Naive B cell (primary cell): Measurements from ENCODE around the gene KATNIP. TPM values are rescaled to one million over a fixed set of nuclear protein-coding genes. Genes with fewer than 3 reads are reported as not detected.
"Not testable (repeated sequence)": the region's sequence is repeated elsewhere in the genome, so short reads cannot be mapped to it uniquely, and the experiment has no call there.

ENCODE experiments used
- ATAC-seq, 2 donors: fragments of 150-1000 bp; cut with Tn5 transposase; 2 replicates each; pipeline ENCODE4 v1.10.0; 2021; ENCODE audit warnings: low read depth in 2 of 2, mild to moderate bottlenecking in 2 of 2, moderate library complexity in 2 of 2
- DNase-seq: peaks from one replicate; pipeline ENCODE4 v3.0.0; 2022
- H3K27ac Mint-ChIP-seq, 6 donors: one replicate each; pipeline ENCODE4 v1.8.0; 2020 to 2022; ENCODE audit warnings: mild to moderate bottlenecking in 6 of 6, mixed read lengths in 6 of 6, moderate library complexity in 5 of 6, inconsistent platforms in 2 of 6
- H3K27me3 Mint-ChIP-seq, 3 donors: one replicate each; pipeline ENCODE4 v1.8.0; 2021 to 2022; ENCODE audit warnings: mixed read lengths in 3 of 3, mild to moderate bottlenecking in 1 of 3
- H3K36me3 Mint-ChIP-seq, 2 donors: one replicate each; pipeline ENCODE4 v1.8.0; 2020 to 2022; ENCODE audit warnings: mixed read lengths in 2 of 2, inconsistent platforms in 1 of 2, mild to moderate bottlenecking in 1 of 2
- H3K4me1 Mint-ChIP-seq, 3 donors: one replicate each; pipeline ENCODE4 v1.8.0; 2020 to 2022; ENCODE audit warnings: mixed read lengths in 3 of 3, inconsistent platforms in 1 of 3, mild to moderate bottlenecking in 1 of 3, moderate library complexity in 1 of 3
- H3K4me3 Mint-ChIP-seq, 8 donors: one replicate each; pipeline ENCODE4 v1.8.0; 2020 to 2022; ENCODE audit warnings: mild to moderate bottlenecking in 8 of 8, mixed read lengths in 8 of 8, moderate library complexity in 8 of 8, inconsistent platforms in 2 of 8
- H3K9me3 Mint-ChIP-seq, 7 donors: one replicate each; pipeline ENCODE4 v1.8.0; 2020 to 2022; ENCODE audit warnings: mixed read lengths in 7 of 7, mild to moderate bottlenecking in 5 of 7, inconsistent platforms in 2 of 7, moderate library complexity in 1 of 7
- polyA plus RNA-seq, 6 donors: library from polyadenylated mRNA; unstranded; fragments of 300-500 nt; fragmentation: Illumina TruSeq; gene quantifications; one replicate each; pipeline ENCODE4 v1.2.3, GENCODE V29; 2021; ENCODE audit warnings: low read depth in 6 of 6

KATNIP gene
- polyA plus RNA-seq, 6 donors from 2014 or later, result 2.2 to 13.1 (median 4.6) TPM

GRCh38 chr16:27547134-27547533 is 2.8 kb upstream of the KATNIP start:
- no peaks in the 10 kb centered on the region for H3K9me3 Mint-ChIP-seq

GRCh38 chr16:27547851-27548250 is 2.1 kb upstream of the KATNIP start:
- Mint-ChIP-seq H3K36me3 (peaks cover 16 to 17% of the 10 kb centered on the region in 2 donors), H3K27ac (peak overlapping the region in 1 of 6 donors; percentile 42), H3K4me1 (peaks cover 35 to 42% (median 35%) of the 10 kb centered on the region in 3 donors), H3K4me3 (peak overlapping the region in 1 of 8 donors; percentile 50), H3K9me3 (no peaks in the 10 kb centered on the region), H3K27me3 (no peaks in the 10 kb centered on the region)
- ATAC-seq, result no peak
- DNase-seq, result no peak

More at GRCh38 chr16:27547134-27547533, 2.8 kb upstream of the KATNIP start:
- Mint-ChIP-seq H3K4me1 (peaks cover 35 to 42% (median 35%) of the 10 kb centered on the region in 3 donors), H3K36me3 (peaks cover 16 to 17% of the 10 kb centered on the region in 2 donors), H3K4me3 (peak overlapping the region in 5 of 8 donors; percentile 5 to 70 (median 50)), H3K27me3 (no peaks in the 10 kb centered on the region), H3K27ac (peak overlapping the region in 1 of 6 donors; percentile 72)
- ATAC-seq, result no peak
- no peak for DNase-seq

DNA sequence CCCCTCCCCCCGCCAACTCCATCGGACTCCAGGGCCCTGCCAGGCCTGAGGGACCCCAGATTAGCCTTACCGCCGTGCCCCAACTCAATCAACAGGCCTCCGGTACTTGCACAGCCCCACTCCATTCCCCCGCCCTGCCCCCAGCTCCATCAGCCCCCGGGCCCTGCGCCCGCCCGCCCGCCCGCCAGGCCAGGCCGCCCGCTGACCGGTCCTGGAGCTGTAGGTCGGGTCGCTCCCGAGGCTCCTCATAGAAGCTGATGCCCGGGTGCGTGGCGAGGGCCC is 539 bp upstream of the KATNIP start:
- peaks cover 29 to 42% (median 34%) of the 10 kb centered on the region in 3 donors for H3K4me1 Mint-ChIP-seq
- no peak for DNase-seq
- peak; percentile 17 to 22 for ATAC-seq
- H3K27ac Mint-ChIP-seq, result peak overlapping the region; percentile 99 to 100 (median 100)
- H3K27me3 Mint-ChIP-seq, result no peaks in the 10 kb centered on the region
- peak overlapping the region; percentile 96 to 100 (median 99) for H3K4me3 Mint-ChIP-seq
- peaks cover 5 to 8% of the 10 kb centered on the region in 2 donors for H3K36me3 Mint-ChIP-seq
- H3K9me3 Mint-ChIP-seq, result no peaks in the 10 kb centered on the region

DNA sequence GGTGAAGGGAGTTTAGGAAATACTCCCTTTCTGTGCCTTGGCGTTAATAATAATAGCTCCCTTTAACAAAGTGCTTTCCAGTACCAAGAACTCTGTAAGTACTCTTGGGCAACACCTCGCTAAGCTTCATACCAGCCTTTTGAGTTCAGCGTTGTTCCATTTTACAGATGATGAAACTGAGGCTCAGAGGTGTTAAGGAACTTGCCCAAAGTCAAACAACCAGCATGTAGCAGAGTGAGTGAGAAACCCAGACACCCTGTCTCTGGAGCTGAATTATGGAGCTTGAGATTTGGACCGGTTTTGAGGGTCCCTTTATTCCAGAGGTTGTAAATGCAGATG is 607 bp downstream of the KATNIP start:
- ATAC-seq (no peak), DNase-seq (no peak)
- peaks cover 27 to 42% (median 32%) of the 10 kb centered on the region in 3 donors for H3K4me1 Mint-ChIP-seq
- peaks cover 0 to under 1% of the 10 kb centered on the region in 2 donors for H3K36me3 Mint-ChIP-seq
- peak overlapping the region; percentile 99 to 100 (median 100) for H3K27ac Mint-ChIP-seq
- H3K4me3 Mint-ChIP-seq, result peak overlapping the region; percentile 96 to 100 (median 99)
- H3K27me3 Mint-ChIP-seq, result no peaks in the 10 kb centered on the region
- no peaks in the 10 kb centered on the region for H3K9me3 Mint-ChIP-seq

- H3K9me3 Mint-ChIP-seq, result no peaks in the 10 kb centered on the region
- H3K4me3 Mint-ChIP-seq, result peak overlapping the region in 6 of 8 donors; percentile 42 to 100 (median 98)
- H3K36me3 Mint-ChIP-seq, result no peaks in the 10 kb centered on the region
- H3K27ac Mint-ChIP-seq, result peak overlapping the region; percentile 5 to 100 (median 100)
- ATAC-seq, result no peak
- H3K4me1 Mint-ChIP-seq, result peaks cover 25 to 40% (median 32%) of the 10 kb centered on the region in 3 donors
- no peak for DNase-seq
- no peaks in the 10 kb centered on the region for H3K27me3 Mint-ChIP-seq
Observed at GRCh38 chr16:27551036-27551435, 1.1 kb downstream of the KATNIP start.

- DNase-seq (no peak), ATAC-seq (no peak)
- peaks cover 0 to 8% (median 4%) of the 10 kb centered on the region in 3 donors for H3K4me1 Mint-ChIP-seq
- no peaks in the 10 kb centered on the region for H3K9me3 Mint-ChIP-seq
- H3K36me3 Mint-ChIP-seq, result peaks cover 0 to 5% of the 10 kb centered on the region in 2 donors
- H3K27me3 Mint-ChIP-seq, result no peaks in the 10 kb centered on the region
- H3K27ac Mint-ChIP-seq, result peak overlapping the region in 1 of 6 donors; percentile 19
- H3K4me3 Mint-ChIP-seq, result no peak overlapping the region
Observed at GRCh38 chr16:27556471-27556870, 6.5 kb downstream of the KATNIP start.

DNA sequence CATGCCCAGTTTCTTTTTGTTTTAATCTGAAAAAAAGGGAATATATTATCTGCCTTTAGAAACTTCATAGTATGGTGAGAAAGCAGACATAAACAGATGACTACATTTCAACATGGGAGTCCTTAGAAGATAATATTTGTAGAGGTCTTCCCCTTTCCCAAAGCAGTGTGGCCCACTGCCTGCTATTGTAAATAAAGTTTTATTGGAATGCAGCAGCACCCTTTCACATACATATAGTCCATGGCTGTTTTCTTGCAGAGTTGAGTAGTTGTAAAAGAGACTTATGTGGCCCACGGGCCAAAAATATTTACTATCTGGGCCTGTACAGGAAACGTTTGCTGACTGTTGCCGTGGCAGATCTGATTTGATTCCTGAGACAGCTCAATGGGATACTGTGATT is 8.5 kb downstream of the KATNIP start:
- H3K9me3 Mint-ChIP-seq, result no peaks in the 10 kb centered on the region
- ATAC-seq (no peak), DNase-seq (no peak)
- peaks cover 0 to 5% of the 10 kb centered on the region in 2 donors for H3K36me3 Mint-ChIP-seq
- H3K27ac Mint-ChIP-seq, result no peak overlapping the region
- H3K4me1 Mint-ChIP-seq, result peaks cover 0 to 12% (median 9%) of the 10 kb centered on the region in 3 donors
- no peaks in the 10 kb centered on the region for H3K27me3 Mint-ChIP-seq
- H3K4me3 Mint-ChIP-seq, result no peak overlapping the region

DNA sequence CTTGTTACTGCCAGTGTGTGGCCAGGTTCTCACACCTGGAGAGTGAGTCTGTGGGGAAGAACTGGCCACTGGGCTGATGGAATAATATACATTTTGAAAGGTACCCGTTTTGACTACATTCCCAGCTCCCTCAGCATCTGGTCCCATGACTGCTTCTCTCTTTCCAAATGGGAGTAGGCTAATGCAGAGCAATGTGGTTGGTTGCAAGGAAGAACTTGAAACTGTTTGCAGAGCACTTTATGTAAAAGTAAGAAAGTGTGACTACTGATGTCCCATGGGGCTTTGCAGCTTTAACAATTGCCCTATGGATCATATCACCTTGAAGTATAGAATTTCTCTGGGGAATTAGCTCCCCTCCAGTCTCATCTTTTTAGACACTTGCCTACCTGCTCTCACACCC is 9.0 kb downstream of the KATNIP start:
- DNase-seq (no peak), ATAC-seq (no peak)
- no peak overlapping the region for H3K4me3 Mint-ChIP-seq
- no peaks in the 10 kb centered on the region for H3K27me3 Mint-ChIP-seq
- H3K36me3 Mint-ChIP-seq, result peaks cover 0 to 5% of the 10 kb centered on the region in 2 donors
- H3K4me1 Mint-ChIP-seq, result peaks cover 0 to 12% (median 9%) of the 10 kb centered on the region in 3 donors
- H3K27ac Mint-ChIP-seq, result peak overlapping the region in 1 of 6 donors; percentile 12
- H3K9me3 Mint-ChIP-seq, result no peaks in the 10 kb centered on the region

- H3K4me3 Mint-ChIP-seq, result peak overlapping the region in 1 of 8 donors; percentile 51
- H3K27ac Mint-ChIP-seq, result peak overlapping the region in 1 of 6 donors; percentile 26
Observed at GRCh38 chr16:27561216-27561615, 11.3 kb downstream of the KATNIP start.

GRCh38 chr16:27564224-27564623 is 14.3 kb downstream of the KATNIP start:
- Mint-ChIP-seq H3K27me3 (no peaks in the 10 kb centered on the region), H3K4me3 (no peak overlapping the region), H3K27ac (peak overlapping the region in 1 of 6 donors; percentile 14), H3K36me3 (no peaks in the 10 kb centered on the region), H3K9me3 (no peaks in the 10 kb centered on the region), H3K4me1 (peaks cover 18 to 22% (median 21%) of the 10 kb centered on the region in 3 donors)
- DNase-seq (no peak), ATAC-seq (no peak)

More at GRCh38 chr16:27561216-27561615, 11.3 kb downstream of the KATNIP start:
- no peak for ATAC-seq
- peaks cover 9 to 13% (median 12%) of the 10 kb centered on the region in 3 donors for H3K4me1 Mint-ChIP-seq
- no peak for DNase-seq
- no peaks in the 10 kb centered on the region for H3K27me3 Mint-ChIP-seq
- no peaks in the 10 kb centered on the region for H3K9me3 Mint-ChIP-seq
- H3K36me3 Mint-ChIP-seq, result peaks cover 0 to 5% of the 10 kb centered on the region in 2 donors

DNA sequence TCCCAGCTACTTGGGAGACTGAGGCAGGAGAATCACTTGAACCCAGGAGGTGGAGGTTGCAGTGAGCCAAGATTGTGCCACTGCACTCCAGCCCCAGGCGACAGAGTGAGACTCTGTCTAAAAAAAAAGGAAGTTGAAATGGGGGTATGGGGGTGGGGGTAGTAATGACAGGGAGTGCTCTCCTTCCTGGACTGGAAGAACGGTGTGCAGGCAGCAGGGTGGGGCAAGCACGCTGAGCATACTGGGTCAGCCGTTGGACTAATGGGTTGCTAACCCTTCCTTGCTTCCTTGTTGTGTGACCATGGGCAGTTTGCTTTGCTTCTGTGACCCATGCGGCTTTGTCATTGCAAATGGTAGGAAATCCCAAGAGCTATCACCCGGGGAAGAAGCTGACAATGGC is 16.5 kb downstream of the KATNIP start:
- no peaks in the 10 kb centered on the region for H3K9me3 Mint-ChIP-seq
- no peak overlapping the region for H3K27ac Mint-ChIP-seq
- peaks cover 14 to 18% (median 18%) of the 10 kb centered on the region in 3 donors for H3K4me1 Mint-ChIP-seq
- H3K27me3 Mint-ChIP-seq, result no peaks in the 10 kb centered on the region
- no peak for DNase-seq
- no peaks in the 10 kb centered on the region for H3K36me3 Mint-ChIP-seq
- peak; percentile 59 to 78 for ATAC-seq
- peak overlapping the region in 4 of 8 donors; percentile 23 to 72 (median 31) for H3K4me3 Mint-ChIP-seq

DNA sequence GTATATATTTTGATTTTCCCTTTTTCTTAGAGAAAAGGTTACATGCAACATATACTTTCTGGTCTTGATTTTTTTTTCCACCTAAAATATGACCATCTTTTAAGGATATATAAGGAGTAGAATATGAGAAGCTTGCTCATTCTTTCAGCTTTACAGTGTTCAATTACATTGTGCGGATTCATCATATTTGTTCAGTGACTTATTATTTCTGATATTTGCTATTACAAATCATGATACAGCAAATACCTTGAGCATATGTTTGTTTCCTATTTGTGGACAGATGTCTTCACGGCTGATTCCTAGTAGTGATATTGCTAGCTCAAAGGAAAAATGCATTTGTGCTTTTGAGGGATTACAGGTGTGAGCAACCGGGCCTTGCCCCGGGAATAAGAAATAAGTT is 18.1 kb downstream of the KATNIP start:
- Mint-ChIP-seq H3K36me3 (no peaks in the 10 kb centered on the region), H3K9me3 (no peaks in the 10 kb centered on the region), H3K27me3 (no peaks in the 10 kb centered on the region), H3K4me1 (peaks cover 9 to 18% (median 18%) of the 10 kb centered on the region in 3 donors), H3K27ac (peak overlapping the region in 1 of 6 donors; percentile 41), H3K4me3 (no peak overlapping the region)
- ATAC-seq (no peak), DNase-seq (no peak)

GRCh38 chr16:27570986-27571385 is 21.0 kb downstream of the KATNIP start:
- ATAC-seq, H3K27me3 Mint-ChIP-seq, H3K27ac Mint-ChIP-seq, H3K36me3 Mint-ChIP-seq, H3K4me3 Mint-ChIP-seq, H3K9me3 Mint-ChIP-seq, DNase-seq: not testable (repeated sequence)
- peaks cover 9 to 12% (median 11%) of the 10 kb centered on the region in 3 donors for H3K4me1 Mint-ChIP-seq

DNA sequence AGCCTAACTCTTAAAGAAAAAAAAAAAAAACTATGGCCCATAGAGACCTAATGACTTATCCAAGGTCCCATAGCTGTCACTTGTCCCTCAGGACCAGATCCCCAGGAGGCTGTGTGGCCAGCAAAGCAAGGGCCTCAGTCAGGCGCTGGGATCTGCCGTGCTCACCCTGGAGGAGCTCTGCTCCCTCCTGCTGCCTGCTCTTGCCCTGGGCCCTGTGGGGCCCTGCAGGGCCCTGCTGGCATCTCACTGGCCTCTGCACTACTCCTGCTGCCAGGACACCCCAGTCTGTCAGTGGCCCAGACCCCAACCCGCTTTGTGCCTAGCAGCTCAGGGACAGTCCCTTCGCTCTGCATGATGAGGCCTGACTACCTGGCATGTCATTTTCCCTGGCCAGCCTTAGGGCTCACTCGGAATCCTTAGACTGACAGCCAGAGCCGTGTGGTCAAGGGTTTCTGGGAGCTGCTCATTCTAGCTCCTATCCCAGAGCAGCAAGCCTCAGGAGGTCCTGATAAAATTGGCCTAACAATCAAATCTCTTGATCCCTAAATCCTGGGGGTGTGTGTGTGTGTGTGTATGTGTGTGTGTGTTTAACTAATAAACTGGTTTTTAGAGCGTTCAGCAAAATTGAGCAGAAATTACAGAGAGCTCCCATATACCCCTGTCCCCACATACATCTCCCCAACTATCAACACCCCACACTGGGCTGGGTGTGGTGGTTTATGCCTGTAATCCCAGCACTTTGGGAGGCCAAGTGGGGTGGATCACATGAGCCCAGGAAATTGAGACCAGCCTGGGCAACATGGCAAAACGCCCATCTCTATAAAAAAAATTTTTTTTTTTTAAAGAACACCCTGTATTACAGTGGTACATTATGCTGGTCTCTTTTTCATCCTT is 21.7 kb downstream of the KATNIP start:
- no peak overlapping the region for H3K4me3 Mint-ChIP-seq
- DNase-seq (no peak), ATAC-seq (no peak)
- no peak overlapping the region for H3K27ac Mint-ChIP-seq
- no peaks in the 10 kb centered on the region for H3K36me3 Mint-ChIP-seq
- no peaks in the 10 kb centered on the region for H3K9me3 Mint-ChIP-seq
- H3K4me1 Mint-ChIP-seq, result peaks cover 4 to 5% (median 4%) of the 10 kb centered on the region in 3 donors
- H3K27me3 Mint-ChIP-seq, result no peaks in the 10 kb centered on the region
